Progenitor cell of endocrine pancreas (in vitro differentiated cells): Measurements from ENCODE around the gene BBIP1. TPM values are rescaled to one million over a fixed set of nuclear protein-coding genes. Genes with fewer than 3 reads are reported as not detected.

Experiments
- DNase-seq: peaks from one replicate; pipeline ENCODE4 v3.0.0; 2021; ENCODE audit warnings: low spot score; ENCODE audit not compliant: unreplicated experiment
- H3K27ac Mint-ChIP-seq: 2 replicates; pipeline ENCODE4 v1.8.0; 2021; ENCODE audit warnings: mild to moderate bottlenecking, moderate library complexity, mixed read lengths
- H3K27me3 Mint-ChIP-seq: 2 replicates; pipeline ENCODE4 v1.8.0; 2021; ENCODE audit warnings: mixed read lengths
- H3K36me3 Mint-ChIP-seq: 2 replicates; pipeline ENCODE4 v1.8.0; 2022; ENCODE audit warnings: mixed read lengths; ENCODE audit not compliant: insufficient read depth
- H3K4me1 Mint-ChIP-seq: 2 replicates; pipeline ENCODE4 v1.8.0; 2021; ENCODE audit warnings: low read depth, mixed read lengths
- H3K4me3 Mint-ChIP-seq: 2 replicates; pipeline ENCODE4 v1.8.0; 2021; ENCODE audit warnings: low read depth, mild to moderate bottlenecking, moderate library complexity, mixed read lengths
- H3K9me3 Mint-ChIP-seq: 2 replicates; pipeline ENCODE4 v1.8.0; 2021; ENCODE audit warnings: low read depth, mixed read lengths
- total RNA-seq: library from RNA; stranded (reverse); gene quantifications from 2 replicates; pipeline ENCODE4 v1.2.1, GENCODE V29; 2021
- TF ChIP-seq, protein P1 (sequence below): fragments of 200-600 bp; sonication (generic); IDR thresholded peaks from one replicate; pipeline ENCODE4 v1.5.0; 2021; ENCODE audit warnings: antibody characterized with exemption, mild to moderate bottlenecking; ENCODE audit not compliant: unreplicated experiment

Gene BBIP1
- total RNA-seq, 1 donor from 2014 or later = 26.8 TPM

DNA sequence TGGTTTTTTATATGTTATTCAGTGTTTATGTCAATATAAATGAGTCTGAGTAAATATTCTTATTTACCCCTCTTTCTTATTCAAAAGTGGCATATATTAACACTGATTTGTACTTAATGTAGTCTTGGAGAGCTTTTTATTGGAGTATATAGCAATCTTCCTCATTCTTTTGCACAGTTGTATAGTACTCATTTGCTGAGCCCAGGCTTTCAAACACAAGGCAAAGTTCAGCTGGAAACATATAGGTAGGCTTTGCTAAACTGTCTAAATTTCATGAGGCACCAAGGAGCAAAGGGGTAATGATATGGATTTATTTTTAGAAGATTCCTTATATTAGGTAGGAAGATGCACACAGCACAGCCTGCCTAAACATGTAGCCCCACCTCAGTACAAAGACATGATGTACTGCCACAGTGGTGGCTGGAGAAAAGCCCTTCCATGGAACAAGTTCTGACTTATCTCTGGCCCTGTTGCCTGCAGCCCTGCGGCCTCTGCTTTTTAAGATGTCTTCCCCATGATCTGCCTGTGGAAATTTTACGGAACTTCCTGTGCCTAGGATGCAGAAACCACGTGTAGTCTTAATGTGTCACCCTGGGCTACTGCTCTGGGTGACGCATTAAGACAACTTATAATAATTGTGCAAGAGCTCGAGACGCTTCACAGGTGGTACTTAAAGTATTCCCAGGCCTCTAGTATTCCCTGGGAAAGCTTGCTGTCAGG, 56.9 kb downstream of the BBIP1 start:
- Mint-ChIP-seq H3K4me3 (no peak overlapping the region), H3K36me3 (no peaks in the 10 kb centered on the region), H3K27me3 (no peaks in the 10 kb centered on the region), H3K27ac (no peak overlapping the region), H3K4me1 (peaks cover 44% of the 10 kb centered on the region), H3K9me3 (no peaks in the 10 kb centered on the region)
- no peak for DNase-seq
- TF ChIP-seq, protein P1, sequence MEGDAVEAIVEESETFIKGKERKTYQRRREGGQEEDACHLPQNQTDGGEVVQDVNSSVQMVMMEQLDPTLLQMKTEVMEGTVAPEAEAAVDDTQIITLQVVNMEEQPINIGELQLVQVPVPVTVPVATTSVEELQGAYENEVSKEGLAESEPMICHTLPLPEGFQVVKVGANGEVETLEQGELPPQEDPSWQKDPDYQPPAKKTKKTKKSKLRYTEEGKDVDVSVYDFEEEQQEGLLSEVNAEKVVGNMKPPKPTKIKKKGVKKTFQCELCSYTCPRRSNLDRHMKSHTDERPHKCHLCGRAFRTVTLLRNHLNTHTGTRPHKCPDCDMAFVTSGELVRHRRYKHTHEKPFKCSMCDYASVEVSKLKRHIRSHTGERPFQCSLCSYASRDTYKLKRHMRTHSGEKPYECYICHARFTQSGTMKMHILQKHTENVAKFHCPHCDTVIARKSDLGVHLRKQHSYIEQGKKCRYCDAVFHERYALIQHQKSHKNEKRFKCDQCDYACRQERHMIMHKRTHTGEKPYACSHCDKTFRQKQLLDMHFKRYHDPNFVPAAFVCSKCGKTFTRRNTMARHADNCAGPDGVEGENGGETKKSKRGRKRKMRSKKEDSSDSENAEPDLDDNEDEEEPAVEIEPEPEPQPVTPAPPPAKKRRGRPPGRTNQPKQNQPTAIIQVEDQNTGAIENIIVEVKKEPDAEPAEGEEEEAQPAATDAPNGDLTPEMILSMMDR = no peak

DNA sequence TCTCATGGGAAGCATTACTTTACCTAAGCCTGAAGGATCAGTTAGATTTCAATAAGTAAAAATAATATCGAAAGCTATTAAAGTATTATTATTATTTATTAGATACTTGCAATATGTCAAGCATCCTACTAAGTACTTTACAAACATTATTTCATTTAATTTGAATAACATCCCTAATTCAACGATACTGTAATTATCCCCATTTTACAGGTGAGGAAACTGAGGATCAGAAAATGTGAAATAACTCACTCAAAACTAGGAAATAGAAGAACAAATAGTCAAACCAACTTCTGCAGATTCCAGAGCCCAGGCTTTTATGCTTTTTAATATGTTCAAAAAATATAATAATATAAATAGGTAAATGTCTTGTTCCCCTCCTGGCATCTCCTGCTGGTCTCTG, 57.5 kb downstream of the BBIP1 start:
- peaks cover 43% of the 10 kb centered on the region for H3K4me1 Mint-ChIP-seq
- no peak overlapping the region for H3K27ac Mint-ChIP-seq
- H3K36me3 Mint-ChIP-seq = no peaks in the 10 kb centered on the region
- no peak overlapping the region for H3K4me3 Mint-ChIP-seq
- no peaks in the 10 kb centered on the region for H3K27me3 Mint-ChIP-seq
- no peaks in the 10 kb centered on the region for H3K9me3 Mint-ChIP-seq
- no peak for DNase-seq
- TF ChIP-seq, protein P1 = no peak

DNA sequence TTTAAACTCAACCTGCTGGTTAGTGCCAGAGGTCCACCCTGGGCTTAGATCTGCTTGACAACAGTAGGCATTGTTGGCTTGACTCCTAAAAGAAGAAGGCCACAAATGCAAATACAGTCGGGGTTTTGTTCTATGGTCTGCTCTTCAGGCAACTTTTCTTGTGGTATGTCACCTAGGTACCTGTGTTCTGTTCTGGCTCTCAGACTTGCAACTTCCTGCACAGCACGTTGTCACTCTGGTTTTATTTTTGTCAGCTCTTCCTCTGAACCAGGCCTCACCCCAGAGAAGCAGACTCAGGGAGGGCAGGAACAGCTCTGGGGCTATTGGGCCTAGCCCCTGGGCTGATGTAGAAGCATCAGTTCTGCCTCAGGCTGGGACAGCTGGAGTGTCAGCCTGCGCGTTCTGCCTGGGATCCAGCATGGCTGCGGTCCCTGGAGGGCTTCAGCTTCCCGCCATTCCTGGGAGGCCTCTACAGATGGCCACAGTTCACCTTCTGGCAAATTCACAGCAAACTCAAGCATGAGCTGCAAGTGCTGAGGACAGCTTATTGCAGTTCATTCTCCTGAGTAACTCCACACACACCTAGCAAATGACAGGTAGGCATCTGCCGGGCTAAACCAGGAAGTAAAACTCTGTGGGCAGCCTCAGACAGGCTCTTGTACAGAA, 58.3 kb downstream of the BBIP1 start:
- no peaks in the 10 kb centered on the region for H3K27me3 Mint-ChIP-seq
- TF ChIP-seq, protein P1 = no peak
- no peak overlapping the region for H3K27ac Mint-ChIP-seq
- H3K36me3 Mint-ChIP-seq = no peaks in the 10 kb centered on the region
- H3K4me1 Mint-ChIP-seq = peaks cover 40% of the 10 kb centered on the region
- no peak for DNase-seq
- no peak overlapping the region for H3K4me3 Mint-ChIP-seq
- no peaks in the 10 kb centered on the region for H3K9me3 Mint-ChIP-seq

DNA sequence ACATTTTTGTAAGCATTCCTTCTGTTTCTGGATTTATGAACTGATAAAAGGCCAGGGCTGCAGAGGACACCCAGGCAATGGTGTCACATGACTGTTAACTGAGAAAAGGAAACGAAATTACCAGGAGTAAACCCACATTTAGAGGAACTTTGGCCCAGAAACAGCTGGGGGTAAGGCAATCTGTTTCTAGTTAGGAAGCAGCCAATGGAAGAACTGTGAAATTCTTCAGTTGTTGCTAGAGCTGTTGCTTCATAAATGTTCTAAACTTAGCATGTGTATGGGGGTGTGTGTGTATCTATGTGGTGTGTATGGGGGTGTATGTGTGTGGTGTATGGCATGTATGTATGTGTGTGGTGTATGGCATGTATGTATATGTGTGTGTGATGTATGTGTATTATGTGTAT, 59.0 kb downstream of the BBIP1 start:
- DNase-seq = no peak
- no peaks in the 10 kb centered on the region for H3K9me3 Mint-ChIP-seq
- no peaks in the 10 kb centered on the region for H3K36me3 Mint-ChIP-seq
- H3K4me1 Mint-ChIP-seq = peaks cover 33% of the 10 kb centered on the region
- H3K27ac Mint-ChIP-seq = no peak overlapping the region
- H3K4me3 Mint-ChIP-seq = no peak overlapping the region
- TF ChIP-seq, protein P1 = no peak
- no peaks in the 10 kb centered on the region for H3K27me3 Mint-ChIP-seq

DNA sequence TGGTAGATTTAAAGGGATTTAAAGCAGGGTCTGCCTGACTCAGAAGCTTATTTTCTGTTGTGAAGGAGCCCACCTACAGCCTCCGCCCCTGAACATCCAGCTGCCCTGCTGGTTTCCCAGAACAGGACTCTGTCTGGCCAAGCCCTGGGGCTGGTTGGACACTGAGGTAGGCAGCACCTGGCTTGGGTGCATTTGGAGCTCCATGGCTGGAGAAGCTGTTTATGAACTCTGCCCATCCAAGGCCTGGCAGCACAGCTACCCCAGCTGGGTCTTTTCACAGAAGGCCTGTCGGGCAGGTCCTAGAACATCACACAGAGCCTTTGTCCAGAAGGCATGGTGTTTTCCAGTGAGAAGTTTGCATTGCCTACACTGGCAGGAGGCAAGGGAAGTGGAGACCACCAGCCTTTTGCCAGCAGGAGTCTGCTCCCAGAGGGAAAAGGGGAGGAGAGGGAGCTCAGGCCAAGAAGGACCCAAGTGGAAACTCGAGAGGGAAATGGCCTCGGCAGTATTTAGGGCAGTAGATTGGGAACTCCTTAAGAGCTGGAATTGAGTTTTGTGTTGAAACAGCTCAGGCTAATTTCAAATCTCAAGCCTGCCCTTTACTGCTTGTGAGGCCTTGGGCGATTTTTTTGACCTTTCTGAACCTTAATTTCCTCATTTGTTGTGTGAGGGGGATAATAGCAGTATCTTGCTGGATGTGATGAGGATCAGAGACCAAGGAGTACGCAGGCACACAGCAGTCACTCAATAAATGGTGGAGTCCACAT, 59.6 kb downstream of the BBIP1 start:
- peaks cover 29% of the 10 kb centered on the region for H3K4me1 Mint-ChIP-seq
- no peak overlapping the region for H3K27ac Mint-ChIP-seq
- H3K36me3 Mint-ChIP-seq = no peaks in the 10 kb centered on the region
- no peak for DNase-seq
- no peaks in the 10 kb centered on the region for H3K27me3 Mint-ChIP-seq
- no peak overlapping the region for H3K4me3 Mint-ChIP-seq
- H3K9me3 Mint-ChIP-seq = no peaks in the 10 kb centered on the region
- TF ChIP-seq, protein P1 = no peak
